Panc1 (cell line): ENCODE data around the gene NCAM1. TPM values are rescaled to one million over a fixed set of nuclear protein-coding genes. Genes with fewer than 3 reads are reported as not detected.

ENCODE experiments used
- ATAC-seq: fragments of 200-7000 bp; cut with Tn5 transposase; 2 replicates; pipeline ENCODE4 v1.9.1; 2020; ENCODE audit warnings: mild to moderate bottlenecking, moderate library complexity
- BruUV-seq: library from RNA; stranded (reverse); fragments of 400-500 nt; replicated peaks from 2 replicates; lab custom pipeline; 2021; lab: Mats Ljungman, UMichigan
- CTCF ChIA-PET: fragments of 300-600 bp; sonication (Branson Sonifier 250); formaldehyde crosslinking; loops from one replicate; lab custom pipeline; 2022; ENCODE audit warnings: antibody characterized with exemption; lab: Charles Lee
- POLR2A ChIA-PET: fragments of 300-600 bp; sonication (Branson Sonifier 250); formaldehyde crosslinking; loops from one replicate; lab custom pipeline; 2022; ENCODE audit warnings: antibody characterized with exemption; lab: Charles Lee
- DNase-seq: peaks from one replicate; pipeline ENCODE4 v3.0.0-alpha.2; 2010; ENCODE audit warnings: low read depth, low spot score
- H3K27ac ChIP-seq: 2 replicates; pipeline ENCODE4 v1.5.1; 2011; ENCODE audit warnings: mild to moderate bottlenecking, low read length, inconsistent platforms
- H3K27me3 ChIP-seq: fragments of 200-500 bp; sonication (Bioruptor generic); 2 replicates; pipeline ENCODE4 v1.6.0; 2014; ENCODE audit warnings: low read length, inconsistent platforms; ENCODE audit not compliant: control insufficient read depth, insufficient read depth
- H3K36me3 ChIP-seq: fragments of 200-500 bp; sonication (Bioruptor generic); 2 replicates; pipeline ENCODE4 v1.5.1; 2014; ENCODE audit warnings: inconsistent platforms, mild to moderate bottlenecking, low read length, moderate library complexity; ENCODE audit not compliant: control insufficient read depth, insufficient read depth
- H3K4me1 ChIP-seq: 2 replicates; pipeline ENCODE4 v1.5.1; 2011; ENCODE audit warnings: inconsistent platforms, mild to moderate bottlenecking, low read length, moderate library complexity; ENCODE audit not compliant: control insufficient read depth, insufficient read depth
- H3K4me3 ChIP-seq, 2 experiments: 2 replicates each; pipeline ENCODE4 v1.5.1; 2011 to 2012; ENCODE audit warnings: low read depth in 2 of 2, low read length in 2 of 2, mild to moderate bottlenecking in 2 of 2, inconsistent platforms in 1 of 2, moderate library complexity in 1 of 2
- H3K9me3 ChIP-seq: fragments of 200-500 bp; sonication (Bioruptor generic); 2 replicates; pipeline ENCODE4 v1.5.1; 2014; ENCODE audit warnings: low read depth, mild to moderate bottlenecking, inconsistent platforms, low read length, moderate library complexity; ENCODE audit not compliant: control insufficient read depth, insufficient read depth
- POLR2AphosphoS5 ChIP-seq: IDR thresholded peaks from 2 replicates; pipeline ENCODE4 v1.6.1; 2012; ENCODE audit warnings: mild to moderate bottlenecking, low read depth, low read length, moderate library complexity
- SIN3A ChIP-seq: IDR thresholded peaks from 2 replicates; pipeline ENCODE4 v1.6.1; 2012; ENCODE audit warnings: low read depth, mild to moderate bottlenecking, low read length, moderate library complexity, borderline replicate concordance; ENCODE audit not compliant: insufficient read depth
- TCF7L2 ChIP-seq: IDR thresholded peaks from 2 replicates; pipeline ENCODE4 v1.6.1; 2011; ENCODE audit warnings: mild to moderate bottlenecking, low read depth, low read length, inconsistent platforms
- in situ Hi-C: cut with HindIII; loops from 2 replicates; pipeline ENCODE4 v1.10.0; 2016; ENCODE audit warnings: low sequenced_read_pairs, low pct_unique_long_range_greater_than_20kb
- intact Hi-C: fragments of 100-400 bp; cut with micrococcal nuclease; formaldehyde crosslinking; loops from one replicate; pipeline ENCODE4 v1.10.0; 2022; ENCODE audit not compliant: unreplicated experiment
- total RNA-seq: library from RNA; stranded (reverse); gene quantifications from one replicate; pipeline ENCODE4 v1.2.1, GENCODE V29; 2021; ENCODE audit not compliant: unreplicated experiment
- TF ChIP-seq, protein P1 (sequence below), 2 experiments: IDR thresholded peaks; 2 replicates each; pipeline ENCODE4 v1.6.1; 2011 to 2012; ENCODE audit warnings: low read depth in 2 of 2, control low read depth in 1 of 2, low read length in 1 of 2, mild to moderate bottlenecking in 1 of 2, moderate library complexity in 1 of 2; ENCODE audit not compliant: insufficient read depth in 1 of 2
- TF ChIP-seq, protein P2 (sequence below): fragments of 450-650 bp; IDR thresholded peaks from 2 replicates; pipeline ENCODE4 v1.5.1; 2017; ENCODE audit warnings: mild to moderate bottlenecking

Gene NCAM1
- total RNA-seq, 1 experiment from 2014 or later: 0.18 TPM

DNA sequence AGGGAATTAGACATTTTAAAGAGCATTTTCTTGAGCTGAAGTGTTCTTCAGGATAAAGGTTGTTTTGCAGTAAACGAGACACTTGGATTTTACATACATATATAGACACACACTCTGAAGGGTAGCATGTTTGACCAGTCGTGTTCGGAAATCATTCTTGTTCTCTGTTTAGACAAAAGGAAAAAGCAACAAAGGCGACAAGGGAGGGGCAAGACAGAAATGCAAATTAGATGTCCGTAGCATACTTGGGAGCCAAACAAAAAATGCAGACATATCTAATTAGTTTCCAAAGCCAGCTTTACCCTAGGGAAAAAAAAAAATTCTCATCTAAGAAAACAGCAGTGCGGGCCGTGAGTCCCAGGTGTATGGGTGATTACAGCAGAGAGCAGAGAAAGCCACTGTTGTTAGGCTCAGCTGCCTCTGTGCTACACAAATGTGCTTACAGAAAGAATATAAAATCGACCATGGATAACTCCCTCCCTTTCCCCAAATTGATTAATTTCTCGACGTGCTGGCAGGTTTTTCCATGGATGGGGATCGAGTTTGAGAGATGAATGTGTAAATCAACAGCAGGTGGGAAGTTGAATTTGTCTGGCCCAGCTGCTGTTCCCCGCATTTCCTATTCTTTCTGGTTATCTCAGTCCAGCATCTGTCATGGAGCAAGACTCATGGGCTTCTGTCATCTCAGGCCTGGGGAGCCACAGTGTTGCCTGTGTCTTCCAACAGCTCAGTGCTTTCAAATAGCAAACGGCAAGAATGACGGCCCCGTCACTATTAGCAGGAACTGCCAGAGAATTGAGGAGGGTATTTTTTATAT lies 176.7 kb downstream of the NCAM1 start:
- DNase-seq (no peak), ATAC-seq (no peak)
- TF ChIP-seq SIN3A (no peak), TCF7L2 (no peak), POLR2AphosphoS5 (no peak)
- TF ChIP-seq, protein P1, sequence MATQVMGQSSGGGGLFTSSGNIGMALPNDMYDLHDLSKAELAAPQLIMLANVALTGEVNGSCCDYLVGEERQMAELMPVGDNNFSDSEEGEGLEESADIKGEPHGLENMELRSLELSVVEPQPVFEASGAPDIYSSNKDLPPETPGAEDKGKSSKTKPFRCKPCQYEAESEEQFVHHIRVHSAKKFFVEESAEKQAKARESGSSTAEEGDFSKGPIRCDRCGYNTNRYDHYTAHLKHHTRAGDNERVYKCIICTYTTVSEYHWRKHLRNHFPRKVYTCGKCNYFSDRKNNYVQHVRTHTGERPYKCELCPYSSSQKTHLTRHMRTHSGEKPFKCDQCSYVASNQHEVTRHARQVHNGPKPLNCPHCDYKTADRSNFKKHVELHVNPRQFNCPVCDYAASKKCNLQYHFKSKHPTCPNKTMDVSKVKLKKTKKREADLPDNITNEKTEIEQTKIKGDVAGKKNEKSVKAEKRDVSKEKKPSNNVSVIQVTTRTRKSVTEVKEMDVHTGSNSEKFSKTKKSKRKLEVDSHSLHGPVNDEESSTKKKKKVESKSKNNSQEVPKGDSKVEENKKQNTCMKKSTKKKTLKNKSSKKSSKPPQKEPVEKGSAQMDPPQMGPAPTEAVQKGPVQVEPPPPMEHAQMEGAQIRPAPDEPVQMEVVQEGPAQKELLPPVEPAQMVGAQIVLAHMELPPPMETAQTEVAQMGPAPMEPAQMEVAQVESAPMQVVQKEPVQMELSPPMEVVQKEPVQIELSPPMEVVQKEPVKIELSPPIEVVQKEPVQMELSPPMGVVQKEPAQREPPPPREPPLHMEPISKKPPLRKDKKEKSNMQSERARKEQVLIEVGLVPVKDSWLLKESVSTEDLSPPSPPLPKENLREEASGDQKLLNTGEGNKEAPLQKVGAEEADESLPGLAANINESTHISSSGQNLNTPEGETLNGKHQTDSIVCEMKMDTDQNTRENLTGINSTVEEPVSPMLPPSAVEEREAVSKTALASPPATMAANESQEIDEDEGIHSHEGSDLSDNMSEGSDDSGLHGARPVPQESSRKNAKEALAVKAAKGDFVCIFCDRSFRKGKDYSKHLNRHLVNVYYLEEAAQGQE (IDR thresholded peaks at IDR 0.05; ENCODE audit: insufficient read depth in 1 of 2, low read depth in 2 of 2, low read length in 1 of 2): no peak
- TF ChIP-seq, protein P2, sequence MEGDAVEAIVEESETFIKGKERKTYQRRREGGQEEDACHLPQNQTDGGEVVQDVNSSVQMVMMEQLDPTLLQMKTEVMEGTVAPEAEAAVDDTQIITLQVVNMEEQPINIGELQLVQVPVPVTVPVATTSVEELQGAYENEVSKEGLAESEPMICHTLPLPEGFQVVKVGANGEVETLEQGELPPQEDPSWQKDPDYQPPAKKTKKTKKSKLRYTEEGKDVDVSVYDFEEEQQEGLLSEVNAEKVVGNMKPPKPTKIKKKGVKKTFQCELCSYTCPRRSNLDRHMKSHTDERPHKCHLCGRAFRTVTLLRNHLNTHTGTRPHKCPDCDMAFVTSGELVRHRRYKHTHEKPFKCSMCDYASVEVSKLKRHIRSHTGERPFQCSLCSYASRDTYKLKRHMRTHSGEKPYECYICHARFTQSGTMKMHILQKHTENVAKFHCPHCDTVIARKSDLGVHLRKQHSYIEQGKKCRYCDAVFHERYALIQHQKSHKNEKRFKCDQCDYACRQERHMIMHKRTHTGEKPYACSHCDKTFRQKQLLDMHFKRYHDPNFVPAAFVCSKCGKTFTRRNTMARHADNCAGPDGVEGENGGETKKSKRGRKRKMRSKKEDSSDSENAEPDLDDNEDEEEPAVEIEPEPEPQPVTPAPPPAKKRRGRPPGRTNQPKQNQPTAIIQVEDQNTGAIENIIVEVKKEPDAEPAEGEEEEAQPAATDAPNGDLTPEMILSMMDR: no peak
- in situ Hi-C loops (no loop called here), intact Hi-C loops (no loop called here)
- ChIA-PET POLR2A (no interaction called here), CTCF (no interaction called here)
- Histone ChIP-seq H3K4me1 (no peaks in the 10 kb centered on the region), H3K9me3 (no peaks in the 10 kb centered on the region), H3K4me3 (no peak overlapping the region), H3K27ac (no peak overlapping the region), H3K27me3 (peaks cover 29% of the 10 kb centered on the region), H3K36me3 (0 out of 2 replicates have a peak, but pooled peaks cover 2% of the 10 kb centered on the region)
- no TSS peak for BruUV-seq

GRCh38 chr11:113138731-113139130 lies 177.5 kb downstream of the NCAM1 start:
- H3K36me3 ChIP-seq: 0 out of 2 replicates have a peak, but pooled peaks cover 2% of the 10 kb centered on the region
- ChIA-PET POLR2A (no interaction called here), CTCF (no interaction called here)
- intact Hi-C loops (no loop called here), in situ Hi-C loops (no loop called here)
- H3K9me3 ChIP-seq: no peaks in the 10 kb centered on the region
- peaks cover 29% of the 10 kb centered on the region for H3K27me3 ChIP-seq
- TF ChIP-seq TCF7L2: no peak
- TF ChIP-seq, protein P2: no peak
- TF ChIP-seq POLR2AphosphoS5: no peak
- TF ChIP-seq SIN3A: no peak
- TF ChIP-seq, protein P1 (IDR thresholded peaks at IDR 0.05; ENCODE audit: insufficient read depth in 1 of 2, low read depth in 2 of 2, low read length in 1 of 2): no peak
- no peak overlapping the region for H3K4me3 ChIP-seq
- ATAC-seq (no peak), DNase-seq (no peak)
- no TSS peak for BruUV-seq
- H3K4me1 ChIP-seq: no peaks in the 10 kb centered on the region
- H3K27ac ChIP-seq: no peak overlapping the region
